ENCODE results near the gene PTPN6.

Gene PTPN6

GRCh38 chr12:7008864-7009263 lies 57.7 kb downstream of the PTPN6 start:
- no peak for DNase-seq (ENCODE audit: low spot score)

- no peak for DNase-seq (ENCODE audit: low spot score)
Measured at GRCh38 chr12:7009512-7009911, 58.4 kb downstream of the PTPN6 start.

Small RNA genes lying within 50 kb of the gene (small RNA-seq; reads per million reads assigned to genes)
- gene MIR141: 0.10 to 4.9 reads per million in 2 experiments
- gene MIR200C: 0.13 to 0.58 reads per million in 2 experiments
- gene RNU7-1: 0 reads per million in 2 experiments
- gene SCARNA12: 0.35 to 2.3 reads per million in 2 experiments

Measured in SK-N-DZ (cell line).